ENCODE measurements around the gene DDX56.

DNA sequence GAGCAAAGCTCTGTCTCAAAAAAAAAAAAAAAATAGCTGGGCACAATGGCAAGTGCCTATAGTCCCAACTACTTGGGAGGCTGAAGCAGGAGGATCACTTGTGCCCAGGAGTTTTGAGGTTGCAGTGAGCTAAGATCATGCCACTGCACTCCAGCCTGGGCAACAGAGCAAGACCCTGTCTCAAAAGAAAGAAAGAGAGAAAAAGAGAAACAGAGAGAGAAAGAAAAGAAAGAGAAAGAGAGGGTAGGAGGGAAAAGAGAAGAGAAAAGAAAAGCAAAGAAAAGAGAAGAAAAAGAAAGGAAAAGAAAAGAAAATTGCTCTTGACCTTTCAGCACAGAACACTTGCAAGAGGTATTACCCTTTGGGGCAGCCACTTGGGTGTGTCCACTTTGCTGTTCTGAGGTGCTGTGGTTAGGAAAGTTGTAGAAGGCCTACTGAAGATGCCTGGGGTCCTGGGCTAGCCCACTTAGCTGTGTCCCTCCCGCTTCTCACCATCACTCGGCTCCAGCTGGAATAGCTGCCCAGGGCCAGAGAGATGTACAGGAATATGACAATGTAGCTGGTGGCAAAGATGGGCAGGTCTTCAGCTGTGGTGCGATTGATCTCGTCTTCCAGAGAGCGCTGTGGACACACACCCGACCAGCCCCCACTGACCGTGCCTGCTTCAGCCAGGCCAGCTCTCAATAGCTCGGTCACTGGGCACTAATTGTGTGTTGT lies 38.2 kb downstream of the DDX56 start:
- TF ChIP-seq CSDC2 (CRISPR knock-in tag; IDR thresholded peaks at IDR 0.05) (no peak), CREB5 (CRISPR knock-in tag; IDR thresholded peaks at IDR 0.05; ENCODE audit: low read depth) (no peak), ZFP3 (CRISPR knock-in tag; IDR thresholded peaks at IDR 0.05) (no peak), TOX (CRISPR knock-in tag; IDR thresholded peaks at IDR 0.05; ENCODE audit: borderline replicate concordance) (no peak), SNAI2 (CRISPR knock-in tag; IDR thresholded peaks at IDR 0.05) (no peak), POU6F1 (CRISPR knock-in tag; IDR thresholded peaks at IDR 0.05; ENCODE audit: borderline replicate concordance, low read depth) (no peak), ZNF70 (CRISPR knock-in tag; IDR thresholded peaks at IDR 0.05) (no peak), ESRRG (CRISPR knock-in tag; IDR thresholded peaks at IDR 0.05) (no peak), PPARA (CRISPR knock-in tag; IDR thresholded peaks at IDR 0.05; ENCODE audit: borderline replicate concordance) (no peak), TCF4 (CRISPR knock-in tag; IDR thresholded peaks at IDR 0.05; ENCODE audit: borderline replicate concordance) (no peak), RARB (CRISPR knock-in tag; IDR thresholded peaks at IDR 0.05) (no peak), ARNTL (CRISPR knock-in tag; IDR thresholded peaks at IDR 0.05; ENCODE audit: borderline replicate concordance, low read depth) (no peak), ZNF8 (CRISPR knock-in tag; IDR thresholded peaks at IDR 0.05) (no peak)
- TF ChIP-seq, protein P1, sequence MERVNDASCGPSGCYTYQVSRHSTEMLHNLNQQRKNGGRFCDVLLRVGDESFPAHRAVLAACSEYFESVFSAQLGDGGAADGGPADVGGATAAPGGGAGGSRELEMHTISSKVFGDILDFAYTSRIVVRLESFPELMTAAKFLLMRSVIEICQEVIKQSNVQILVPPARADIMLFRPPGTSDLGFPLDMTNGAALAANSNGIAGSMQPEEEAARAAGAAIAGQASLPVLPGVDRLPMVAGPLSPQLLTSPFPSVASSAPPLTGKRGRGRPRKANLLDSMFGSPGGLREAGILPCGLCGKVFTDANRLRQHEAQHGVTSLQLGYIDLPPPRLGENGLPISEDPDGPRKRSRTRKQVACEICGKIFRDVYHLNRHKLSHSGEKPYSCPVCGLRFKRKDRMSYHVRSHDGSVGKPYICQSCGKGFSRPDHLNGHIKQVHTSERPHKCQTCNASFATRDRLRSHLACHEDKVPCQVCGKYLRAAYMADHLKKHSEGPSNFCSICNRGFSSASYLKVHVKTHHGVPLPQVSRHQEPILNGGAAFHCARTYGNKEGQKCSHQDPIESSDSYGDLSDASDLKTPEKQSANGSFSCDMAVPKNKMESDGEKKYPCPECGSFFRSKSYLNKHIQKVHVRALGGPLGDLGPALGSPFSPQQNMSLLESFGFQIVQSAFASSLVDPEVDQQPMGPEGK (CRISPR knock-in tag; IDR thresholded peaks at IDR 0.05; ENCODE audit: borderline replicate concordance): no peak

All from SK-N-SH treated with all-trans-retinoic acid at 6 μM for 48 hours (cell line).